HFF-Myc (cell line): ENCODE results near the gene EPAS1.

Source experiments
- DNase-seq: peaks from one replicate; pipeline ENCODE4 v3.0.0-alpha.2; 2011; ENCODE audit warnings: low read depth; ENCODE audit errors: extremely low read depth
- H3K4me3 ChIP-seq: replicated peaks from 2 replicates; pipeline ENCODE4 v1.5.1; 2011; ENCODE audit warnings: low read depth, mild to moderate bottlenecking, control low read depth, low read length
- TF ChIP-seq, protein P1 (sequence below): IDR thresholded peaks from 2 replicates; pipeline ENCODE4 v1.5.1; 2012; ENCODE audit warnings: mild to moderate bottlenecking, low read depth, low read length, control low read depth; ENCODE audit errors: missing control alignments

Gene EPAS1

GRCh38 chr2:46305187-46305586 is 8.0 kb downstream of the EPAS1 start:
- no peak overlapping the region for H3K4me3 ChIP-seq
- DNase-seq, result no peak
- TF ChIP-seq, protein P1, sequence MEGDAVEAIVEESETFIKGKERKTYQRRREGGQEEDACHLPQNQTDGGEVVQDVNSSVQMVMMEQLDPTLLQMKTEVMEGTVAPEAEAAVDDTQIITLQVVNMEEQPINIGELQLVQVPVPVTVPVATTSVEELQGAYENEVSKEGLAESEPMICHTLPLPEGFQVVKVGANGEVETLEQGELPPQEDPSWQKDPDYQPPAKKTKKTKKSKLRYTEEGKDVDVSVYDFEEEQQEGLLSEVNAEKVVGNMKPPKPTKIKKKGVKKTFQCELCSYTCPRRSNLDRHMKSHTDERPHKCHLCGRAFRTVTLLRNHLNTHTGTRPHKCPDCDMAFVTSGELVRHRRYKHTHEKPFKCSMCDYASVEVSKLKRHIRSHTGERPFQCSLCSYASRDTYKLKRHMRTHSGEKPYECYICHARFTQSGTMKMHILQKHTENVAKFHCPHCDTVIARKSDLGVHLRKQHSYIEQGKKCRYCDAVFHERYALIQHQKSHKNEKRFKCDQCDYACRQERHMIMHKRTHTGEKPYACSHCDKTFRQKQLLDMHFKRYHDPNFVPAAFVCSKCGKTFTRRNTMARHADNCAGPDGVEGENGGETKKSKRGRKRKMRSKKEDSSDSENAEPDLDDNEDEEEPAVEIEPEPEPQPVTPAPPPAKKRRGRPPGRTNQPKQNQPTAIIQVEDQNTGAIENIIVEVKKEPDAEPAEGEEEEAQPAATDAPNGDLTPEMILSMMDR, result no peak

DNA sequence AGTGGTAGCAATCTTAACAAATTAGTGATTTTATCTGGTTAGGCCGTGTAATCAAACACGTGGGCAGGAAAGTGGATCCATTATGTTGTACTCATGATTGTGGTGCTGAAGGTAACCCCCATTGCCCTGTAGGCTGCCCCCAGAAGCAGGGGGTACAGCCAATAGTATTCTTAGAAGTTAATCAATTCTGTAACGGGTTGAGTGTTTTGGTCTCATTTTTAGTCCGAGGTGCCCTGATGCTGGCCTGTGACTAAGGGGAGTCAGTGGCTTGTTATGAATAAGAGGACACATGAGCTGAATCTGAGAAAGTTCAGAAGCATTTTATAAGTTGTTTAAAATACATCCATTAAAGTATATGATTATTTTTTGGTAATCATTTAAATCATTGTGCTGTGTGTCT is 8.6 kb downstream of the EPAS1 start:
- TF ChIP-seq, protein P1, result no peak
- H3K4me3 ChIP-seq, result no peak overlapping the region
- DNase-seq, result no peak

DNA sequence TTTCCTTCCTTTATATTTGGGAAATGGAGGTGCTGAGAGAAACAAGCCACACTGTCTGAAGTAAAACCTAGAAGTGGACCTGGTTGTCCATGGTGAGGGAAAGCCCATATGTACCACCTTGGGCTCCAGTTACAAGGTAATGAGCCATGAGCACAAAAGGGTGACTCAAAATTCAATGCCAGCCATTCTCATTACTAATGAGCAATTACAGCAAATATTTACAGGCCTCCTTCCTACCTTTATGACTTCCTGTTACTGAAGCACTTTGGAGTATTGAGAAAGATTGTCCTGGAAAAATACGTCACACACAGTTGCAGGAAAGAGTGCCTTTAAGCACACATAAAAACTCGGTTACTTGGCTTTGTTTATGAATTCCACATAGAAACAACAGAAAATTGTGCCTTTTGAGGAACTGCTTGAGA is 9.1 kb downstream of the EPAS1 start:
- DNase-seq, result no peak
- TF ChIP-seq, protein P1, result no peak
- H3K4me3 ChIP-seq, result no peak overlapping the region

GRCh38 chr2:46306988-46307655 is 9.9 kb downstream of the EPAS1 start:
- DNase-seq, result no peak
- TF ChIP-seq, protein P1, result no peak
- no peak overlapping the region for H3K4me3 ChIP-seq

- TF ChIP-seq, protein P1, result no peak
- no peak for DNase-seq
- no peak overlapping the region for H3K4me3 ChIP-seq
Observed at GRCh38 chr2:46308081-46308480, 10.9 kb downstream of the EPAS1 start.

- TF ChIP-seq, protein P1, result no peak
- H3K4me3 ChIP-seq, result no peak overlapping the region
- DNase-seq, result no peak
Observed at GRCh38 chr2:46308629-46309028, 11.4 kb downstream of the EPAS1 start.
